Memory B cell (primary cell): ENCODE data around the gene PRKCZ.

Source experiments
- ATAC-seq: fragments of 150-1000 bp; cut with Tn5 transposase; 2 replicates; pipeline ENCODE4 v1.10.0; 2021; ENCODE audit warnings: low read depth, mild to moderate bottlenecking, moderate library complexity
- DNase-seq, 2 donors: peaks; one replicate each; pipeline ENCODE4 v3.0.0; 2022; ENCODE audit warnings: low spot score in 2 of 2
- H3K27ac Mint-ChIP-seq: one replicate; pipeline ENCODE4 v1.8.0; 2022; ENCODE audit warnings: mild to moderate bottlenecking, moderate library complexity, mixed read lengths
- H3K27me3 Mint-ChIP-seq: one replicate; pipeline ENCODE4 v1.8.0; 2022; ENCODE audit warnings: mixed read lengths
- H3K36me3 Mint-ChIP-seq: one replicate; pipeline ENCODE4 v1.8.0; 2022; ENCODE audit warnings: mild to moderate bottlenecking, mixed read lengths
- H3K4me1 Mint-ChIP-seq: one replicate; pipeline ENCODE4 v1.8.0; 2022; ENCODE audit warnings: mixed read lengths
- H3K4me3 Mint-ChIP-seq: one replicate; pipeline ENCODE4 v1.8.0; 2022; ENCODE audit warnings: mild to moderate bottlenecking, moderate library complexity, mixed read lengths
- H3K9me3 Mint-ChIP-seq: one replicate; pipeline ENCODE4 v1.8.0; 2022; ENCODE audit warnings: mixed read lengths

The PRKCZ gene

DNA sequence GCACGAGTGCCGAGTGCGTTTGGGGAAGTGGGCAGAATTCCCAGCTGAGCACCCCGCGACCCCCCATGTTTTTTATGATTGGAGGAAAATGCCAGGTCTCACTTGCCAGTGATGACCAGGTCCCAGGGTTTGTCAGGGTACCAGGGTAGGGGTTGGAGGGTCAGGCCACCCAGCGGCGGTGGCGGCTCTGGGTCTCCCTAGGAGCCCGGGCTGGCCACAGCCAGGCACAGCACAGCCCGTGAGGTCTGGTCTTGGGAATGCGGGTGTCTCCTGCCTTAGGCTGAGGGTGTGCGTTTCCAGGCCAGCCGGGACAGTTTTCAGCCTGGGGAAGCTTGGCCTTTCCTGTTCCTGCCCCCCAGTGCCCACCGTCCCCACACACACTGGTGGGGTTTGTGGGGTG is 22.7 kb downstream of the PRKCZ start:
- Mint-ChIP-seq H3K4me1 (peaks cover 2% of the 10 kb centered on the region), H3K9me3 (peaks cover 2% of the 10 kb centered on the region), H3K27ac (no peak overlapping the region), H3K27me3 (no peaks in the 10 kb centered on the region), H3K36me3 (peaks cover 28% of the 10 kb centered on the region), H3K4me3 (no peak overlapping the region)
- DNase-seq = no peak
- ATAC-seq = no peak

GRCh38 chr1:2073382-2074230 is 23.4 kb downstream of the PRKCZ start:
- DNase-seq = no peak
- ATAC-seq = no peak
- Mint-ChIP-seq H3K9me3 (peaks cover 6% of the 10 kb centered on the region), H3K36me3 (peaks cover 35% of the 10 kb centered on the region), H3K27me3 (no peaks in the 10 kb centered on the region), H3K27ac (no peak overlapping the region), H3K4me1 (peaks cover 2% of the 10 kb centered on the region), H3K4me3 (no peak overlapping the region)

GRCh38 chr1:2074396-2074795 is 24.2 kb downstream of the PRKCZ start:
- Mint-ChIP-seq H3K9me3 (peaks cover 6% of the 10 kb centered on the region), H3K4me1 (peaks cover 2% of the 10 kb centered on the region), H3K4me3 (no peak overlapping the region), H3K27ac (no peak overlapping the region), H3K27me3 (no peaks in the 10 kb centered on the region), H3K36me3 (peaks cover 34% of the 10 kb centered on the region)
- ATAC-seq (no peak), DNase-seq (no peak)

- no peak for ATAC-seq
- DNase-seq = no peak
- H3K9me3 Mint-ChIP-seq = peaks cover 6% of the 10 kb centered on the region
- peaks cover 36% of the 10 kb centered on the region for H3K36me3 Mint-ChIP-seq
- H3K27me3 Mint-ChIP-seq = no peaks in the 10 kb centered on the region
- no peak overlapping the region for H3K27ac Mint-ChIP-seq
- H3K4me3 Mint-ChIP-seq = no peak overlapping the region
- peaks cover 4% of the 10 kb centered on the region for H3K4me1 Mint-ChIP-seq
These were observed 24.9 kb downstream of the PRKCZ start for GRCh38 chr1:2074944-2075740.

GRCh38 chr1:2076826-2077225 is 26.6 kb downstream of the PRKCZ start:
- Mint-ChIP-seq H3K4me1 (peaks cover 4% of the 10 kb centered on the region), H3K9me3 (peaks cover 6% of the 10 kb centered on the region), H3K36me3 (peaks cover 37% of the 10 kb centered on the region), H3K4me3 (no peak overlapping the region), H3K27me3 (no peaks in the 10 kb centered on the region), H3K27ac (no peak overlapping the region)
- DNase-seq (no peak), ATAC-seq (no peak)

DNA sequence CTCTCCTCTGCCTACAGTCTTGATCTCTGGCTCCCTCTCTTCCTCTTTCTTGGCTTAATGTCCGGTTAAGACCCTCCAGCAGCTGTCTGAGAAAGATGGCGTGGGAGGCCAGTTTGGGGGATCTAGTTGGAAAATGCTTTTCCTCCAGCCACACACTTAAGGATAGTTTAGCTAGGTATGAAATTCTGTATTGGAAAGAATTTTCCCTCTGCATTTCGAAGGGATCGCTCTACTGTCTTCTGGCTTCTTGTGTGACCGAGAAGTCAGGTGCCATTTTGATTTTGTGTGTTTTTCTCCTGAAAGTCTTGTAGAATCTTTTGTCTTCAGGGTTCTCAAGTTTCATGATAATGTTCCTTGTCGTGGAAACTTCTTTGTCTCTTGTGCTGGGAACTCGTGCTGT is 28.0 kb downstream of the PRKCZ start:
- peaks cover 2% of the 10 kb centered on the region for H3K4me1 Mint-ChIP-seq
- no peak overlapping the region for H3K27ac Mint-ChIP-seq
- ATAC-seq (no peak), DNase-seq (no peak)
- no peaks in the 10 kb centered on the region for H3K27me3 Mint-ChIP-seq
- H3K4me3 Mint-ChIP-seq = no peak overlapping the region
- H3K9me3 Mint-ChIP-seq = peaks cover 6% of the 10 kb centered on the region
- H3K36me3 Mint-ChIP-seq = peaks cover 37% of the 10 kb centered on the region

DNA sequence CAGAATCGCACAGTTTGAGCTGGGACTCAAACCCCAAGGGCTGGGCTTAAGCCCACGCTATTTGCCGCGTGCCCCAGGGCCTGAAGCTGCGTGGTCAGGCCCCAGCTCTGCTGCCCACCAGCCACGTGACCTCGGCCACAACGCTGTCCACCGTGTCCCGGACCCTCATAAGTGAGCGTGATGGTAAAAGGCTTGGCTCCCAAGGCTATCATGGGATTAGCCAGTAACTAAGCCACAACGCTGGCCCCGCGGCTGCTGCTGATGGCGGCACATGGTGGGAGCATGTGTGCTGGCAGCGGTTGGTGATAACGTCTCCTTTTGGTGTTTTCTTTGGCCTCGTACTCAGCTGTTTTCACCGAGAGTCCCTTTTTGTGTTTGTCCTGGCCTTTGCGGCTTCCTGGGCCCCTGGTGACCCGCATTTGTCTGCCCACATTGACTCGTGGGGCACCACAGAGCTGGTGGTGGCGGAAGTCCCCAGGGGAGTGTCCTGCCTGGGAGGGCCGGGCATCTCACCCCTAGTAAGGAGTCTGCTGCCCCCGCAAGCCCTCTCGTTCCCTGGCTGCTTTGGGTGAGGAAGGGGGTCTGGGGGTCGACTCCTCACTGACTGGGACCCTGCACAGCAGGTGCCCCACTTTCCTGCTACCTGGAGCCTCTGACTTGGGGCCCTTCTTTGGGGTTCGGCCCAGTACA is 29.3 kb downstream of the PRKCZ start:
- no peak overlapping the region for H3K27ac Mint-ChIP-seq
- no peaks in the 10 kb centered on the region for H3K27me3 Mint-ChIP-seq
- H3K4me1 Mint-ChIP-seq = peaks cover 2% of the 10 kb centered on the region
- no peak for DNase-seq
- H3K9me3 Mint-ChIP-seq = peaks cover 6% of the 10 kb centered on the region
- no peak for ATAC-seq
- H3K4me3 Mint-ChIP-seq = no peak overlapping the region
- H3K36me3 Mint-ChIP-seq = peaks cover 33% of the 10 kb centered on the region

DNA sequence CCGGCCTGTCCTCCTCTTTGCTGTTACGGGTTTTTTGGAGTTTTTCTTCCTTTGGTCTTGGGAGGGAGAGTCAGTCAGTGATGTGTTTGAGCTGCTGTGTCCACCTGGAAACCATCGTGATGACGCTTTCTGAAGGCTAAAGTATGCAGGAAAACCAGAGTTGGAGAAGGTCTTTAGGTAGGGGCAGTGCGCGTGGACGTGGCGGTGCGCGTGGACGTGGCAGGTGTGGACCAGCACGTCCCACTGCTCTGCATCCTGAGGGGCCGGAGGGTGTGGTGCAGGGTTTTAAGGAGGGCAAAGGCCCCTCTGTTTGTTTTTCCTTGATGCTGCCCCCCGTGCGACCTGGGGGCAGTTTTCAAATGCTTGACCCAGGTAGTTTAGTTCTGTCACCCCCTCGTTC is 29.9 kb downstream of the PRKCZ start:
- peaks cover 6% of the 10 kb centered on the region for H3K9me3 Mint-ChIP-seq
- DNase-seq (no peak), ATAC-seq (no peak)
- H3K36me3 Mint-ChIP-seq = peaks cover 30% of the 10 kb centered on the region
- H3K4me1 Mint-ChIP-seq = peaks cover 2% of the 10 kb centered on the region
- no peak overlapping the region for H3K27ac Mint-ChIP-seq
- no peak overlapping the region for H3K4me3 Mint-ChIP-seq
- H3K27me3 Mint-ChIP-seq = no peaks in the 10 kb centered on the region

- H3K27me3 Mint-ChIP-seq = no peaks in the 10 kb centered on the region
- peaks cover 2% of the 10 kb centered on the region for H3K4me1 Mint-ChIP-seq
- H3K4me3 Mint-ChIP-seq = no peak overlapping the region
- peaks cover 6% of the 10 kb centered on the region for H3K9me3 Mint-ChIP-seq
- no peak for DNase-seq
- no peak for ATAC-seq
- H3K27ac Mint-ChIP-seq = no peak overlapping the region
- peaks cover 24% of the 10 kb centered on the region for H3K36me3 Mint-ChIP-seq
These were observed 30.7 kb downstream of the PRKCZ start for GRCh38 chr1:2080884-2081283.

DNA sequence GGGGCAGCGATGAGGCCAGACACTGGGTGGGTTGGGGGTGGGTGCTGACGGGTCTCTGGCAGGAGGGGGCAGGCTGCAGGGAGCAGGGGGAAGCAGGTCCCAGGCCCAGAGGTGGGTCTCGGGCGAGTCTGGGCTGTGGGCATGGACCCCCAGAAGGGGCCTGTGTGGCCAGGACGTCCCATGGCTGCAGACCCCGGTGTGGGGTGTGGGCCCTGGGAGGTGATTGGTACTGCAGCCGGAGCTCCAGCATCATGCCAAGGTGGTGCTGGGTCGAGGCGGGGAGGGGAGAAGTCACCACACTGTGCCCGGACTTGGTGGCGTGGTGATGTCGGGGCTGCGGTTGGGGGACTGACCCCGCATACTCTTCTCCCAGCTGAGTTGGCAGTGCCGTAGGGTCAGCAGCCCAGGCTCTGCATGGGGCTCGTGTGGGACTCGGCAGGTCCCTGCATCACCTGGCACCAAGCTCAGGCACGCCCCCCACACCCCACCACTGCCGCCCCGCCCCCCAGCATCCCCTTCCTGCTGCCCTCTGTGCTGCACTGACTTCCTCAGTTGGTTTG is 31.2 kb downstream of the PRKCZ start:
- ATAC-seq (no peak), DNase-seq (no peak)
- Mint-ChIP-seq H3K9me3 (peaks cover 6% of the 10 kb centered on the region), H3K4me1 (peaks cover 2% of the 10 kb centered on the region), H3K4me3 (no peak overlapping the region), H3K27me3 (no peaks in the 10 kb centered on the region), H3K36me3 (peaks cover 24% of the 10 kb centered on the region), H3K27ac (no peak overlapping the region)

DNA sequence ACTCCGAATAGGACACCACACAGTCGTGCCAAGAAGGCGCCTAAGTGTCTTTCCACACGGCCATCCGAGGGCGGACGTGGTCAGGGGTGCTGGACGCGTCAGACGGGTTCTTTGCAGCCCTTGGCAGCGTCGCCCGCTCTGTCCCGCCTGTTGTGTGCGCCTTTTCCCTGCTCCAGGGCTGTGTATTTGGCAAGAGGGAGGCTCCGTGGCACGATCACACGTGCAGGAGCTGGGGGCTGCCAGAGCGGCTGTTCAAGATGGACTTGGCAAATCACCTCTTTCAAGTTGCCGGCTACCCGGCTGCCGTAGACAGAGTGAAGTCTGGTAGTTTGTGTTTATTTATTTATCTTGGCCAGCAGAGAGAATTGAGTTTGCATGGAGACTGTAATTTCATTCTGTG is 31.9 kb downstream of the PRKCZ start:
- peaks cover 6% of the 10 kb centered on the region for H3K9me3 Mint-ChIP-seq
- DNase-seq = no peak
- no peak for ATAC-seq
- peaks cover 19% of the 10 kb centered on the region for H3K36me3 Mint-ChIP-seq
- H3K4me1 Mint-ChIP-seq = peaks cover 2% of the 10 kb centered on the region
- H3K27ac Mint-ChIP-seq = no peak overlapping the region
- no peak overlapping the region for H3K4me3 Mint-ChIP-seq
- no peaks in the 10 kb centered on the region for H3K27me3 Mint-ChIP-seq

DNA sequence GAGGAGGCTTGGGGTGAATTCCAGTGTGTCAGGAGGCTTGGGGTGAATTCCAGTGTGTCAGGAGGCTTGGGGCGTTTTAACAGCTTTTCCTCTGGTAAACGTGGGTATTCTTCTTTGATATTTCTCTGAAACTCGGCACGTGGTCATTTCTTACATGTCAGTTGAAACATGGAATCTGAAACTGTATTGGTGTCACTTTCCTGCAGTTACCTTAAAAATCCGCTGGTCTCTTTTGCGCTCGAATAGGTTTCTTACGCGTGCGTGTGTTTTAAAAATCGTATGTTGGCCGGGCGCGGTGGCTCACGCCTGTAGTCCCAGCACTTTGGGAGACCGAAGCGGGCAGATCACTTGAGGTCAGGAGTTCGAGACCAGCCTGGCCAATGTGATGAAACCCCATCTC is 33.5 kb downstream of the PRKCZ start:
- peaks cover 2% of the 10 kb centered on the region for H3K4me1 Mint-ChIP-seq
- no peaks in the 10 kb centered on the region for H3K9me3 Mint-ChIP-seq
- H3K36me3 Mint-ChIP-seq = peaks cover 3% of the 10 kb centered on the region
- no peak overlapping the region for H3K27ac Mint-ChIP-seq
- no peak for DNase-seq
- no peak overlapping the region for H3K4me3 Mint-ChIP-seq
- no peaks in the 10 kb centered on the region for H3K27me3 Mint-ChIP-seq
- no peak for ATAC-seq

- Mint-ChIP-seq H3K4me1 (peaks cover 2% of the 10 kb centered on the region), H3K27ac (no peak overlapping the region), H3K36me3 (peaks cover 2% of the 10 kb centered on the region), H3K9me3 (no peaks in the 10 kb centered on the region), H3K4me3 (no peak overlapping the region), H3K27me3 (no peaks in the 10 kb centered on the region)
- ATAC-seq = no peak
- DNase-seq = no peak
These were observed 34.1 kb downstream of the PRKCZ start for GRCh38 chr1:2084306-2084705.

DNA sequence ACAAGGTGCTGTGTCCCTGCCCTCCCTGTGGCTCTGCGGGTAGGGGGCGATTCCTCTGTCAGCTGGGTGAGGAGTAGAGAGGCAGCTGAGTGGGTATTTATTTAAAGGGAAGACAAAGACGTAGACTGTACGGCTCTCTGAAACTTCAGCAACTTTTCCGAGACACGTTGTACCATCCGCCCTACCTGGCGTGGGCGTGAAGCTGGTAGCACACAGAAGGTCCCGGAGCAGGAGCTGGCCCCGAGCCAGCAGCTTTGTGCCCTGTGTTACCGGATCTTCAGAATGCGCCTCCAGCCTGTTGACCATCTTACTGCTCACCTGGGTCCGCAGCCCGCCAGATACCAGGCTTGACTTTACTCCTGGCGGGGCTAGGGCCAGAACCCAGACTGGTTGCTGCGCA is 34.9 kb downstream of the PRKCZ start:
- H3K36me3 Mint-ChIP-seq = peaks cover 2% of the 10 kb centered on the region
- no peaks in the 10 kb centered on the region for H3K27me3 Mint-ChIP-seq
- H3K27ac Mint-ChIP-seq = no peak overlapping the region
- no peak for DNase-seq
- ATAC-seq = no peak
- H3K4me3 Mint-ChIP-seq = no peak overlapping the region
- no peaks in the 10 kb centered on the region for H3K9me3 Mint-ChIP-seq
- peaks cover under 1% of the 10 kb centered on the region for H3K4me1 Mint-ChIP-seq
